Mucosa of descending colon (tissue), 3 donors: Measurements from ENCODE around the gene UBAP1L. TPM values are rescaled to one million over a fixed set of nuclear protein-coding genes. Genes with fewer than 3 reads are reported as not detected.

ENCODE experiments used
- ATAC-seq: fragments of 200-7000 bp; cut with Tn5 transposase; one replicate; pipeline ENCODE4 v1.9.1; 2020; ENCODE audit warnings: mild to moderate bottlenecking, moderate library complexity
- DNase-seq, 3 donors: peaks; one replicate each; pipeline ENCODE4 v3.0.0-alpha.2; 2020
- H3K36me3 ChIP-seq: fragments of 200-600 bp; one replicate; pipeline ENCODE4 v1.8.0; 2021; ENCODE audit warnings: low read depth, mild to moderate bottlenecking
- H3K4me1 ChIP-seq: fragments of 200-600 bp; one replicate; pipeline ENCODE4 v1.8.0; 2021; ENCODE audit warnings: low read depth, mild to moderate bottlenecking
- H3K4me3 ChIP-seq: fragments of 200-600 bp; one replicate; pipeline ENCODE4 v1.8.0; 2021; ENCODE audit warnings: mild to moderate bottlenecking
- H3K9me3 ChIP-seq: fragments of 200-600 bp; one replicate; pipeline ENCODE4 v1.8.0; 2021; ENCODE audit warnings: mild to moderate bottlenecking
- CTCF ChIP-seq: fragments of 200-600 bp; IDR thresholded peaks from one replicate; pipeline ENCODE4 v1.8.0; 2022; ENCODE audit warnings: antibody characterized with exemption, mild to moderate bottlenecking
- intact Hi-C, 2 donors: fragments of 100-400 bp; cut with DNase I in 1 of 2; cut with micrococcal nuclease in 1 of 2; formaldehyde crosslinking; loops; one replicate each; pipeline versions ENCODE4 v1.11.0 to v1.11.1; 2022; cut with DNase I, micrococcal nuclease
- total RNA-seq, 3 donors: library from RNA; stranded (reverse); fragmentation: NEBNext Ultra II Directional in 2 of 3; extraction: Animal tissue kit (Norgen Biotek cat#: 25700) in 2 of 3; gene quantifications; one replicate each; pipeline versions ENCODE4 v1.2.1 to v1.2.4, GENCODE V29; 2021 to 2023
- donor health status: DM: no; HTN: no; CAD: no; lungs with moderate emphysema.
- donor health status: DM: no; HTN: no; CAD: no.
- donor health status: DM: no; HTN: yes; CAD: no.

The UBAP1L gene
- total RNA-seq, 3 donors from 2014 or later: 2.0 to 6.9 (median 3.9) TPM

GRCh38 chr15:65062061-65062460 is 52.9 kb downstream of the UBAP1L start:
- no peak for DNase-seq

GRCh38 chr15:65060641-65061397 is 54.2 kb downstream of the UBAP1L start:
- Histone ChIP-seq H3K36me3 (no peaks in the 10 kb centered on the region), H3K4me3 (no peak overlapping the region), H3K4me1 (no peaks in the 10 kb centered on the region), H3K9me3 (no peaks in the 10 kb centered on the region)
- no peak for DNase-seq
- intact Hi-C loops: no loop called here
- ATAC-seq: no peak
- no peak for TF ChIP-seq CTCF

More at GRCh38 chr15:65062061-65062460, 52.9 kb downstream of the UBAP1L start:
- intact Hi-C loops: no loop called here
- ATAC-seq: no peak
- no peak overlapping the region for H3K4me3 ChIP-seq
- no peak for TF ChIP-seq CTCF
- H3K9me3 ChIP-seq: no peaks in the 10 kb centered on the region
- H3K36me3 ChIP-seq: no peaks in the 10 kb centered on the region
- no peaks in the 10 kb centered on the region for H3K4me1 ChIP-seq

GRCh38 chr15:65059931-65060596 is 54.9 kb downstream of the UBAP1L start:
- no peak for TF ChIP-seq CTCF
- intact Hi-C loops: no loop called here
- Histone ChIP-seq H3K9me3 (no peaks in the 10 kb centered on the region), H3K36me3 (no peaks in the 10 kb centered on the region), H3K4me1 (peaks cover 5% of the 10 kb centered on the region), H3K4me3 (no peak overlapping the region)
- ATAC-seq (no peak), DNase-seq (no peak)

GRCh38 chr15:65059369-65059750 is 55.6 kb downstream of the UBAP1L start:
- H3K36me3 ChIP-seq: no peaks in the 10 kb centered on the region
- intact Hi-C loops: no loop called here
- peaks cover 11% of the 10 kb centered on the region for H3K4me1 ChIP-seq
- ATAC-seq (no peak), DNase-seq (no peak)
- H3K4me3 ChIP-seq: no peak overlapping the region
- no peaks in the 10 kb centered on the region for H3K9me3 ChIP-seq
- no peak for TF ChIP-seq CTCF

- Histone ChIP-seq H3K4me1 (peaks cover 17% of the 10 kb centered on the region), H3K4me3 (no peak overlapping the region), H3K9me3 (no peaks in the 10 kb centered on the region), H3K36me3 (no peaks in the 10 kb centered on the region)
- DNase-seq (no peak), ATAC-seq (no peak)
- TF ChIP-seq CTCF: no peak
- intact Hi-C loops: no loop called here
Observed at GRCh38 chr15:65058394-65059368, 56.3 kb downstream of the UBAP1L start.
